ENCODE data around the gene ASB16. TPM values are rescaled to one million over a fixed set of nuclear protein-coding genes. Genes with fewer than 3 reads are reported as not detected.
A peak's percentile ranks its signal among the peaks of the same experiment; 100 is the strongest.
"Not testable (repeated sequence)": the region's sequence is repeated elsewhere in the genome, so short reads cannot be mapped to it uniquely, and the experiment has no call there.

Gene ASB16
- polyA plus RNA-seq, 1 of the 3 experiments (the other 2 are of a cell fraction) = not detected

GRCh38 chr17:44137891-44138709 lies 32.4 kb upstream of the ASB16 start:
- Histone ChIP-seq H3K36me3 (replicated peaks in 1 of 2; ENCODE audit: control insufficient read depth in 1 of 2, insufficient read depth in 2 of 2, low read length in 1 of 2) (no peaks in the 10 kb centered on the region), H3K27ac (ENCODE audit: low read depth in 2 of 2, low read length in 1 of 2) (peak overlapping the region in 1 of 2 experiments; percentile 91; a peak in 2 of 4 replicates)
- peak; percentile 43 for DNase-seq

DNA sequence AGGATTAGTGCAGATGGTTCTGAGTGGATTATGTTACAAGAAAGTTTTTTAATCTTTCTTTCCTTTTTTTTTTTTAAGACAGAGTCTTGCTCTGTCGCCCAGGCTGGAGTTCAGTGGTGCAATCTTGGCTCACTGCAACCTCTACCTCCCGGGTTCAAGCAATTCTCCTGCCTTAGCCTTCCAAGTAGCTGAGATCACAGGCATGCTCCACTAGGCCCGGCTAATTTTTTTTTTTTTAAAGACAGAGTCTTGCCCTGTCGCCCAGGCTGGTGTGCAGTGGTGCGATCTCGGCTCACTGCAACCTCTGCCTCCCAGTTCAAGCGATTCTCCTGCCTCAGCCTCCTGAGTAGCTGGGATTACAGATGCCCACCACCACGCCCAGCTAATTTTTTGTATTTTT lies 26.6 kb upstream of the ASB16 start:
- H3K27ac ChIP-seq (ENCODE audit: low read depth in 2 of 2, low read length in 1 of 2); H3K4me3 ChIP-seq (ENCODE audit: low read depth in 2 of 2, low read length in 1 of 2); DNase-seq; H3K36me3 ChIP-seq (replicated peaks in 1 of 2; ENCODE audit: control insufficient read depth in 1 of 2, insufficient read depth in 2 of 2, low read length in 1 of 2); H3K9me3 ChIP-seq; H3F3A ChIP-seq (replicated peaks; ENCODE audit: insufficient read depth); H3K9ac ChIP-seq; H4K20me1 ChIP-seq (ENCODE audit: insufficient read depth); H3K9me2 ChIP-seq; H3K4me2 ChIP-seq; H2AFZ ChIP-seq (ENCODE audit: low read depth); H3K27me3 ChIP-seq (ENCODE audit: insufficient read depth); H3K4me1 ChIP-seq (ENCODE audit: control insufficient read depth in 1 of 2, insufficient read depth in 2 of 2, low read depth in 1 of 2, low read length in 1 of 2): not testable (repeated sequence)
- H3K79me2 ChIP-seq (ENCODE audit: insufficient read depth) = peaks cover 30% of the 10 kb centered on the region
- 94% methylated on average over 8 of the region's 8 CpGs for WGBS (ENCODE audit: low lambda C conversion rate)
- POLR2A ChIA-PET = interaction anchor here (0.7 kb wide), 1 partner anchor 28 kb away, joined by 4 read pairs; no protein-coding TSS in a partner anchor
- CTCF ChIA-PET = interaction anchor here (0.9 kb wide), 1 partner anchor 24 kb away, joined by 3 read pairs; no protein-coding TSS in a partner anchor

More at GRCh38 chr17:44137891-44138709, 32.4 kb upstream of the ASB16 start:
- H3K79me2 ChIP-seq (ENCODE audit: insufficient read depth) = peaks cover 13% of the 10 kb centered on the region
- 7% methylated on average over 18 of the region's 20 CpGs for WGBS (ENCODE audit: low lambda C conversion rate)
- no peaks in the 10 kb centered on the region for H4K20me1 ChIP-seq (ENCODE audit: insufficient read depth)
- peak overlapping the region; percentile 65; the same call in 1 of the 2 replicates for H3K9ac ChIP-seq
- H3K9me2 ChIP-seq = no peaks in the 10 kb centered on the region
- peak overlapping the region; percentile 85 for H2AFZ ChIP-seq (ENCODE audit: low read depth)
- peaks cover 16% of the 10 kb centered on the region for H3F3A ChIP-seq (replicated peaks; ENCODE audit: insufficient read depth)
- H3K27me3 ChIP-seq (ENCODE audit: insufficient read depth) = no peaks in the 10 kb centered on the region
- peaks cover 2 to 13% of the 10 kb centered on the region in 2 experiments; a peak in 3 of 4 replicates for H3K4me1 ChIP-seq (ENCODE audit: control insufficient read depth in 1 of 2, insufficient read depth in 2 of 2, low read depth in 1 of 2, low read length in 1 of 2)
- ChIA-PET CTCF (interaction anchor here (0.6 to 2.3 kb wide), 2 partner anchors 12 to 30 kb away, joined by 3 to 5 read pairs; no protein-coding TSS in a partner anchor), POLR2A (no interaction called here)
- no peaks in the 10 kb centered on the region for H3K9me3 ChIP-seq
- H3K4me3 ChIP-seq (ENCODE audit: low read depth in 2 of 2, low read length in 1 of 2) = peak overlapping the region; percentile 22 to 48; a peak in 2 of 4 replicates
- peak overlapping the region; percentile 89 for H3K4me2 ChIP-seq
- TF ChIP-seq TCF12 (IDR thresholded peaks at IDR 0.05) (peak; percentile 67), YY1 (IDR thresholded peaks at IDR 0.05; ENCODE audit: low read depth) (no peak), EP300 (IDR thresholded peaks at IDR 0.05; ENCODE audit: borderline replicate concordance in 1 of 2, low read depth in 1 of 2, low read length in 1 of 2) (peak in 1 of 2 experiments; percentile 44; a peak in 1 of 4 replicates), FOSL2 (IDR thresholded peaks at IDR 0.05; ENCODE audit: borderline replicate concordance, low read depth) (peak; percentile 98), ELF1 (IDR thresholded peaks at IDR 0.05) (no peak), NRF1 (IDR thresholded peaks at IDR 0.05; ENCODE audit: low read depth, low read length) (peak; percentile 48; the same call in 1 of the 2 replicates), RXRA (IDR thresholded peaks at IDR 0.05; ENCODE audit: borderline replicate concordance, low read depth) (no peak), JUND (IDR thresholded peaks at IDR 0.05) (peak; percentile 91), SIN3A (IDR thresholded peaks at IDR 0.05; ENCODE audit: borderline replicate concordance, low read depth, low read length) (peak; percentile 62; the same call in 1 of the 2 replicates), MEF2A (IDR thresholded peaks at IDR 0.05; ENCODE audit: borderline replicate concordance, low read depth) (0 out of 2 replicates have a peak, but pooled peaks have one; percentile 67), MAX (IDR thresholded peaks at IDR 0.05; ENCODE audit: low read depth) (peak; percentile 82), POLR2AphosphoS5 (IDR thresholded peaks at IDR 0.05; ENCODE audit: low read depth, low read length) (0 out of 2 replicates have a peak, but pooled peaks have one; percentile 16)
- TF ChIP-seq, protein P1, sequence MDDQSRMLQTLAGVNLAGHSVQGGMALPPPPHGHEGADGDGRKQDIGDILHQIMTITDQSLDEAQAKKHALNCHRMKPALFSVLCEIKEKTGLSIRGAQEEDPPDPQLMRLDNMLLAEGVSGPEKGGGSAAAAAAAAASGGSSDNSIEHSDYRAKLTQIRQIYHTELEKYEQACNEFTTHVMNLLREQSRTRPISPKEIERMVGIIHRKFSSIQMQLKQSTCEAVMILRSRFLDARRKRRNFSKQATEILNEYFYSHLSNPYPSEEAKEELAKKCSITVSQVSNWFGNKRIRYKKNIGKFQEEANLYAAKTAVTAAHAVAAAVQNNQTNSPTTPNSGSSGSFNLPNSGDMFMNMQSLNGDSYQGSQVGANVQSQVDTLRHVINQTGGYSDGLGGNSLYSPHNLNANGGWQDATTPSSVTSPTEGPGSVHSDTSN (IDR thresholded peaks at IDR 0.05) = peak; percentile 82

Measured in SK-N-SH (cell line).